Measurements from ENCODE around the gene INPP5D.

The INPP5D gene

DNA sequence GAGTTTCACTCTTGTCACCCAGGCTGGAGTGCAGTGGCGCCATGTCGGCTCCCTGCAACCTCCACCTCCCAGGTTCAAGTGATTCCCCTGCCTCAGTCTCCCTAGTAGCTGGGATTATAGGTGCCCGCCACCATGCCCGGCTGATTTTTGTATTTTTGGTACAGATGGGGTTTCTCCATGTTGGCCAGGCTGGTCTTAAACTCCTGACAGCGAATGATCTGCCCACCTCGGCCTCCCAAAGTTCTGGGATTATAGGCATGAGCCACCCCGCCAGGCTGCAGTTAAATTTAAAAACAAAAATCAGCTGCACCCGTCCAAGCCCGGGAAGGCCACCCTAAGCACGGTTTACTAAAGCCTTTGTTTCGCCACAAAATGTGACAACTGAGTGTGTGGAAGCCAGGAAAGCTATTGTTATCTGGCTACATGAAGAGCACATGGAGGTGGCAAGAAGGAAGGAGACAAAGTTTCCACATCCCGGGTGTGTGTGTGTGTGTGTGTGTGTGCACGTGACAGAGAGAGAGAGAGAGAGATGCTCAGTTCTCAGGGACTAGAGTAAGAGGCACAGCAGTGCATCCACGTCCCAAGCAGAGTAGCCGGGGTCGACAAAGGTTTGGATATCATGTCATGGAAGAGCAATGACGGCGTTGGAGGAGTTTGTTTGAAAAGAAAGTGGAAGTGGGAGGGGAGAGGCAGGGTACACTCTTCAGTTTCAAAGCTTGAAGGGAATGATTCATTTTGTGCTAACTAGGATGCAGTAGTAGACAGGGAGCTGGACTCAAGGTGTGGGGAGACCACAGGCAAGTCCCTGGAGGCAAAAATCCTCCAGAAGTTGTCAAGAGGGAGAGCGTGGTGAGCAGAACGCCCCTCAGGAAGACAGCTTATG, 20.1 kb downstream of the INPP5D start:
- no peak for DNase-seq

DNA sequence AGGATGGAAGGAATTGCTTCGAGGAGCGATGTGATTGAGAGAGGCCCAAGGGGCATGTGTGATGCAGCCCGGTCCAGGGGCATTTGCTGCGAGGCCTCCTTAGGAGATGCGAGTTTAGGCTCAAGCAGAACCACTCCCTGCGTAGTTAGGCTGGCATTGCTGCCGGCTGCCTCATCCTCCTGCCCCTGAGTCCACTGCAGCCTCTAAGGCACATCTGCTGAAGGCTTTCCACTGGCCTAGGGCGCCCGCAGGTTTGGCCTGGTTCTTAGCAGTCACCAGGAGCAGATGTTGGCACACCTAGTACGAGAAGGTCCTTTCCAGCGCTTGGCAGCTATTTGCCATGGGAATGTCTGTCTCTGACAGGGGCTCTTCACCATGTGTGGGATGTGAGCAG, 20.7 kb downstream of the INPP5D start:
- no peak for DNase-seq

DNA sequence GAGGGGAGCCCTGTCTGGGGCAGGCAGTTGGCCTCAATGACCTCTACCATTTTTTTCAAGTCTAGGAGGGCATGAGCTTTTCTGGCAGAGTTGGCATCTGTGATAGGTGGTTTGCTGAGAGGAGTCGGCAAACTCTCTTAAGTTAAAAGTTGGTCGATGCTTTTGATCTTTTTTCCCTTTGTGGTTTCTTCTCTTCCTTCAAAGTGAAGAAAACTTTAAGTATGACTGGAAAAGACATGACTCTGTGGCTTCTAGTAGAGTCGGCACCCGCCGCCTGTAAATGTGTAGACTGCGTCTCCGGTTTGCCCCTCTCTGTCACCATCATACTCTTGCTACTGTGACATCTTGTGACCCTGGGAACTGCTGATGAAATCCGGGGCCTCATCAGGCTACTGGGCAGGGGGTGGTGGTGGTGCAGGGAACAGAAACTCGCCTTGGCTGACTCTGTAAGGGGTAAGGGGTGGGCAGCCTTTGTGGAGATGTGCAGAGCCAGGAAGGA, 21.1 kb downstream of the INPP5D start:
- DNase-seq = no peak

DNA sequence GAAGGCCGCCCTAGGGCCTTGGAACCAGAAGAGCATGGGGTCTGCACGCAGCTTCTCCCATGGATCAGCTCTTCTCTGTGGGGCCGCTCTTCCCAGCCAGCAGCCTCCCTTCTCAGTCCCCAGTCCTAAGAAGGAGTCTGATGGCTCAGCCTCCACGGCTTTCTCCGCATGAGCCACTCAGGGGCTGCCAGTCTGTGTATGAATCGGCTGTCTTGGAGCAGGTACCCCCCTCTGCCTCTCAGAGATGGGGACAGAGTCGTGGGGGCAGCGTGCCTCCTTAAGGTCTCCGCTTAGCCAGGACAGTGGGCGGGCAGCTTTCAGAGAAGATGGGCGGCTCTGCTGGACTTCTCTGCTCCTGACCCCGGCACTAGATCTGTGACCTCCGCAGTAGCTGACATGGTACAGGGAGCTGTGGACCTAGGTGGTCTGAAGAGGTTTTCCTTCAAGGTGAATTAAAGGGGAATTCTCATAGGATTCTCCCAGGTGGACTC, 21.6 kb downstream of the INPP5D start:
- no peak for DNase-seq

DNA sequence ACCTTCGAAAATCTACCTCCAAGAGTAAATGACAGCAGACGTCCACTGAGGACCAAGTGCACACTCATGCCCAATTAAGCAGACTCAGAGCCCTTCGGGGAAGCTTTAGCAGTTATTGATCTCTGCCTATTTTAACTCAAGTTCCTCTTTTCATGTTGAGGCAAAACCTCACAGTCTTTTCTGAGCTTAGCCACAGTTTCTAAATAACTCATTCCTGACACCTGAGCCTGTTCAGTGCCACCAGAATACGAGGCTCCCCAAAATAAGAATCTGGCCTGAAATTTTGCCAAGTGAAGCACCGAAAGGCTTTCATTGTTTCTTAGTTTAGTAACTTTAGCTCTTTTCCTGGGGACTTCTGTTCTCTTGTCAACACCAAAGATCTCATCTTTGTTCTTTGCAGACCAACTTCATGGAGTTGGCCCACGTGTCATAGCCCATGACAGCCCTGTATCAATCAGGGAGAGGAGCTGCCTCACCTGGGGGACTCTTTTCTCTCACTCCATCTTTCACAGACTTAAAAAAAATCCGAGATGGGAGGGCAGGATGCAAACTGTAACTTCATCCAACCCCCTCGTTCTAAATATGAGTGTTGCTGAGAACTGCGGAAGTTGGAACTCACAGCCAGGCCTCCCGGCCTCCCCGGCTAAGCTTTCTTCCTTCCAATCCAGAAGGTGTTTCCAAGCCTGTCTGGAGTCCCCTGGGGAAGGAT, 22.2 kb downstream of the INPP5D start:
- DNase-seq = no peak

DNA sequence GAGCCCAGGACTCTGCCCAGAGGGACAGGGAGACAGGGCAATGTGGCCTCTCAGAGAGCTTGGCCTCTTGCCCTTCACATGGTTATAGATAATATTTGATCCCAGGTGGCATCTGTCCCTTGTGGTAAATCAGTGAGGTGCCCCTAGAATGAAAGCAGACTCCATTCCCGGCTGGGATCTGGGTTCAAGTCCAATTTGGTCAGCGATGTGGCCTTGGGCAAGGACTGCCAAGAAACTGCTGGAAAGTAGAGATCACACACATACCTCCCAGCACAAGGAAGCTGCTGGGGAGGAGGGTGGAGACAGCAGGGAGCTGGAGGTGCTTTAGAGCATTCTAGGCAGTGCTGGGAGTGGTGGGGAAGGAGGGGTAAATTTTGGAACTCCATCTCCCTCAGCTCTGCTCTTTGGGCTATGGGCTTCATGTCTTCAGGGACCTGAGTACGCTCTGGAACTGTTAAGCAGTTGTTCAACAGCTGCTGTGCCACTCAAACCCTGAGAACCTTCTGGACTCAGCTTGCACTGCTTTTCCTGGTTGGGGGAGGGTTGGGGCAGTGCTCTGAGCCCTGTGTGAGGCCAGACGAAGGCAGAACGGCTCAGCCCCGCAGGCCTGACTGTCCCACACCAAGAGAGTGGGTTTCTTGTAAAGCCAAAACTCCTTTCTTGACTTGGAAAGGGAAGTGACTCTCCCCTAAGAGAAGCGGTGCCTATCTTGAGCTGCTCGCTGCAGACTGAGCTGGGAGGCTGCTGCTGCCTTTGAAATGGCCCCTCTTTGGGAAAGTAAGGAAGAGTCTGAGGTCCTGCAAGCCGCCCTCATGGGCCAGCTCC, 23.0 kb downstream of the INPP5D start:
- no peak for DNase-seq

DNA sequence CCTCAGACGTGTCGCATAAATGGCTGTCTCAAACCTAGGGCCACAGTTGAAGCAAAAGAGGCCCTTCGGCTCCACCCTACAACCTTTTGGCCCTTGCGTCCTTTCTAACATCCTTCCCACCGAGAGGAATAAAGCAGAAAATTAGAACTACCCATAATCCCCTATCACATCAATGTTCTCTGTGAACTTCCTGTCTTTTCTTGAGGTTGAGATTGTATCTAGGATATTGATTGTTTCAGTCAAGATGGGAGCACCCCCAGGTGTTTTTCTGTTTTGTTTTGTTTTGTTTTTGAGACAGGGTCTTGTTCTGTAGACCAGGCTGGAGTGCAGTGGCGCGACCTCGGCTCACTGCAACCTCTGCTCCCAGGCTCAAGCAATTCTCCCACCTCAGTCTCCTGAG, 23.6 kb downstream of the INPP5D start:
- DNase-seq = no peak

DNA sequence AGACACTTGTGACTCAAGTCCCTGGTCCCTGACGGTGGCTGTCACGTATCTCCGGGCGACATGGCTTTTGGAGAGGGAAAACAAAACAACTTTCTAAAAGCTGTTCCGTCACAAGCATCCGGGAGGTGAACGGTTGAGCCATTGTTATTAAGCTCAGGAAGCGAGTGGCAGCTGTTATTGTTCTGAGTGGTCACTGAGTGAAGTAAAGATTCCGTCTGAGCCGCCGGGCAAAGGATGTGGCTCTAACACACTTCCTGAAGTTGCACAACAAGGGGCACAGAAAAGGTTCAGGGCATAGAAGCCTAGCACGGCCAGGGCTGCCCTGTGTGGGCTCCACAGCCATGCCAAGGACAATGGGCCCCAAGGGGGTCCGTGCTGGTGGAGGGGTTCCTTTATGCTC, 24.3 kb downstream of the INPP5D start:
- no peak for DNase-seq

DNA sequence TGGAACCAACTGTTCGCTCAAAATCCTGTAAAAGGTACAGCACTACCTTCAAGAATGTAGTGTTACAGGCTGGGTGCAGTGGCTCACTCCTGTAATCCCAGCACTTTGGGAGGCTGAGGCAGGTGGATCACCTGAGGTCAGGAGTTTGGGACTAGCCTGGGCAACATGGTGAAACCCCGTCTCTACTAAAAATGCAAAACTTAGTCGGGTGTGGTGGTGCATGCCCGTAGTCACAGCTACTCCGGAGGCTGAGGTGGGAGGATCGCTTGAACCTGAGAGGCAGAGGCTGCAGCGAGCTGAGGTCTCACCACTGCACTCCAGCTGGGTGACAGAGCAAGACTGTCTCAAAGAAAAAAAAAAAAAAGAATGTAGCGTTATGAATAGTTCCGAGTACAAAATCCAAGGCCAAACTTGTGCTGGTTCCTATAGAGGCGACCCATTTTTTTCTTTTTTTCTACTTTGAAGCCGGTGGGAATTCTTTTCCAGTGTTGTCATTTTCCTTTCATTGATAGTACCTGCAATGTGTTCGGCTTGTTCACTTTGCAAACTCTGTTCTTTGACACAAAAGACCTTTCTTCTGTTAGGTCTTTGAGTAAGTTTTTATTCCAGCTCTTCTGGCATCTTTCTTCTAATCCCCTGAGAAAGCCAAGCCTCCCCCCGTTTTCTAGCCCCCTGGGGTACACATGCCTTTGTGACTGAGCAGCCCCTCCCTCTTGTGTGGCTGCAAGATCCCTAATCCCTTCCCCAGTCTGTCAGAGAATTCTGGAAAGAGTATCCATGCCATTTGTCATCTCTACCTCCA, 25.1 kb downstream of the INPP5D start:
- DNase-seq = no peak

DNA sequence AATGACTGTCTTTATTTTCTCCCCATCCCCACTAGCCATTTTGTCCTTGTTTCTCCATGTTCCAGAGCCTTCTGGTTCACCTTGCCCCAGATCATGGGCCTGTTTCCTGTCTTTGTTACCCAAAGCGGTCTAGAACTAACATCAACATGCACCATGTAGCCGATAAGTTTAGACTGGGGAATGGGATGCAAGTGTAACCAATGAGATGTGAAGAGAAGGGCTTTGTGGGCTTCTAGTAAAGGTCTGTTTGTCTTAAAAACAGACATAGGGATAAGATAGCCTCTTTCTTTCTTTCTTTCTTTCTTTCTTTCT, 25.7 kb downstream of the INPP5D start:
- no peak for DNase-seq

DNA sequence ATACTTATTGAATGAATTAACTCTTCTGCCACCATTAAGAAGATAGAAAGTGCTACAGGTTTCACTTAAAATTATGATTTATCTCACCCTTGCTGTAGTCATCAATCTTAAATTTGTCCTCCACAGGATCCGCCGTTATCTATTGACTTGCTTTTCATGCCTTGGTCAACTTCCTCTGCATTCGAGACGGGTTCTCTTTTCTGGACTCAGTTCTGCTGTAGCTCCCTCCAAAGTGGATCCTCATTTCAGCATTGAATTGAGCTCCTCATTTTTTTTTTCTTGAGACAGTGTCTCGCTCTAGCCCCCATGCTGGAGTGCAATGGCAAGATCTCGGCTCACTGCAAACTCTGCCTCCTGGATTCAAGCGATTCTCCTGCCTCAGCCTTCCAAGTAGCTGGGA, 27.6 kb downstream of the INPP5D start:
- DNase-seq = no peak

DNA sequence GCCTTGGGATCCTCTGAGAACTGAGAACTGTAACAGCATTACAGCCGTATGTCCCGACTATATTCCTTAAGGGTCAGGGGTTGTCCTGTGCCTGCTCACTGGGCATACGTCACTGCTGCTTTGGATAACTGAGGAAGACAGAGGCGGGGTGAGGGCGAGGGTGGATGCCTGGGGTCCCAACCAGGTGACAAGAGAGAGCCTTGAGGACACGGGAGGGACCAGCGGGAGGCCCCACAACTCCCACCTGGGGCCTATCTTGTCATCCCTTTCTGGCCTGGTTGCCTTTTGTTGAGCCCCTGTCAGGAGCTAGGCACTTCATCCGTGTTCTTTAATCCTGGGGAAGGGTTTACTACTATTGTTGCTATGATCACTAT, 28.8 kb downstream of the INPP5D start:
- DNase-seq = no peak

DNA sequence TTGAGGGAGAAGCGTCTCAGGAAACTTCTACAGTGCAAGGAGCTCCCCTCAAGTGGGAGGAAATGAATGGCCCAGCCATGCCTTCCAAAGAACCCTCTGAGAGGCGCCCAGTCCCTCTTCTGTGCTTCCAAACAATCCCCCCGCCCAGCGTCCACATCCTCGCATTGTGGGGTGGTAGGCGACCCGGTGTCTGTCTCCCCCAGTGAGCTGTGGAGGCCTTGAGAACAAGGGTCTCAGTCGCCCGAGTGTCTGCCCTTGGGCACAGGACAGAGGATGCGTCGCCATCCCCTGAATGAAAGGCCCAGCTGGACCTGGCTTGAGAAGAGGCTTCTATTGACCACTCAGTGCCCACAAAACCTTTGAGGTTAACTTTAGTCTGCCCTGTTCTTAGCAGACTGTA, 29.7 kb downstream of the INPP5D start:
- no peak for DNase-seq

DNA sequence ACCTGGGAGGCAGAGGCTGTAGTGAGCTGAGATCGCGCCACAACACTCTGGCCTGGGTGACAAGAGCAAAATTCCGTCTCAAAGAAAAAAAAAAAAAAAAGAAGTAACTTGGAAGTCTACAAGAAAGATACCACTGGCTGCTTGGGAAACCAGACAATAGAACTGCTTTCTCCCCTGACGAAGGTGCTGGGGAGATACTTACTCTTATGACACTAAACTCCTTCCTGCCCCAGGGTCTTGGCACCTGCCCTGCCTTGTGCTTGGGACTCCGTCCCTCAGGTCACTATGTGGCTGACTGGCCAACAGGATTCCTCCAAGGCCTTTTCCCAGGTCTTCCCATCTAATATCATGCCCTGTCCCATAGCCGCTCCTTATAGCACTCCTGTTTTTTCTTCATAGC, 30.7 kb downstream of the INPP5D start:
- DNase-seq = no peak

DNA sequence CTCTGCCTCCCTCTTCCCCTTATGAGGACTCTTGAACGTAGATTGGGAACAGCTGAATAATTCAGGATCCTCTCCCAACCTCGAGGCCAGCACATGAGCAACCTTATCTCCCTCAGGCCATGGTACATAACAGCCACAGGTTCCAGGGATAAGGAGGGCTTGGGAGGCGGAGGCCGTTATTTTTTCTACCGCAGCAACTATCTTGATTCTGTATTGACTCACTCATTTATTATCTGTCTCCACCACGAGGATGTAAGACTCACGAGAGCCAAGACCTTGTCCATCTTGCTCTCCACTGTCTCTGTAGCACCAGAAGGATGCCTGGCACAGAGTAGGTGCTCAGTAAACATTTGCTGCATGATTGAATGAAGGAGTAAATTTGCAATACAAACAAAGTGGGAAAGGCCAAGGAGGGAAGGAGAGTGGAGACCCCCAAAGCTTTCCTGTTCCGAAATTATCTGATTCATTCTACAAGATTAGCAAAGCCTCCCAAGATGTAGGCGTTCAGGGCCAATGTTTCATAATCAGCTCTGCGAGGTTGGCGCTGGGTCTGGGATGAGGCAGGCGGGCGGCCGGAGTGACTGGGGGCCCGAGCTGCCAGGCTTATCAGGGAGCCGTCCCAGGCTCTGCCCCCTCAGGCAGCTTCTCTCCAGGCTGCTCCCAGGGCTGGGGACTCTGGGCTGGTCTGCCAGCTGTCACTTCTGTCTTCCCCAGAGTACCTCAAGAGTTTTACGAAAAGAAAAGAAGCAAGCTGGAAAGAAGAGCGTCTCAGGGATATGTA, 31.6 kb downstream of the INPP5D start:
- no peak for DNase-seq

DNA sequence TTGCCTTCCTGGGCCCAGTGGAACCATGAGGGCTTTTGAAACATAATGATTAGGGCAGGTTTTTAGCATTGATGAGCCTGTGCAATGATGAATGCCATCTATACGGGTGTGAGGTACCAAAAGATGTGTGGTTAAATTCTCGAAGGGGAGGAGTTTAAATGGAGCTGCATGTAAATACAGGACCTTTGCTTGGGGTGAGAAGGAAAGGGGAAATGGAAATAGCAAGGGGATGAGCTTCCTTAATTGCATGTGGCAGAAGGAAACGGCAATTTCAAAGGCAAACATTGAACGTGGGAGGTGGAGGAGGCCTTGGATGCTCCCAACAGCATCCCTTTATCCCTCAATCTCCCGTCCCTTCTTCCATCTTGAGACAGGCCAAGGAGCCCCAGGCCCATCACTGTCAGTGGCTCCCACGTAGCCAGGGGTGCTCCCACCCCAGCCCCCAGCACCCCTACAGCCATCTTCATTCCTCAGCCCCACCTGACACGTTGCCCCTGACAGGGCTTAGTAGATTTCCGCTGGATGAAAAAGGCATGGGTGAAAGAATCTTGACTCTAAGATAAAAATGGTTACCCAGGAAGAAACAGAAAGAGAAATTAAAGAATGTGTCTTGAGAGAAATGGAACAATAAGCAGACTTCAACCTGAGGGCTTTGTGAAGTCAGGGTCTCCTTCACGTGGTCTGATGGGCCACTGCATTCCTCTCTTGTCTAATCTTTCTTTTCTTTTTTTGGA, 32.5 kb downstream of the INPP5D start:
- DNase-seq = no peak

DNA sequence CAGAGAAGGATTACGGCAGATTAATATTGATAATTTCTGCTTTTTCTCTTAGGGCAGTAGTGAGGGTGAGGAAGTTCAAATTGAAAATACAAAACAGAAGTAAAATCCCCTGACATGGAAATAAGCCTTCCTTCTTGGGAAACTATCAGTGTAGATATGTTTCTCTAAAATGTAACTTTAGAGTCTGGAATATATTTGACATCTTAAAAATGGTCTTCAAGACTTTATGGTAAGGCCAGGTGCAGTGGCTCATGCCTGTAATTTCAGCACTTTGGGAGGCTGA, 33.0 kb downstream of the INPP5D start:
- DNase-seq = no peak

DNA sequence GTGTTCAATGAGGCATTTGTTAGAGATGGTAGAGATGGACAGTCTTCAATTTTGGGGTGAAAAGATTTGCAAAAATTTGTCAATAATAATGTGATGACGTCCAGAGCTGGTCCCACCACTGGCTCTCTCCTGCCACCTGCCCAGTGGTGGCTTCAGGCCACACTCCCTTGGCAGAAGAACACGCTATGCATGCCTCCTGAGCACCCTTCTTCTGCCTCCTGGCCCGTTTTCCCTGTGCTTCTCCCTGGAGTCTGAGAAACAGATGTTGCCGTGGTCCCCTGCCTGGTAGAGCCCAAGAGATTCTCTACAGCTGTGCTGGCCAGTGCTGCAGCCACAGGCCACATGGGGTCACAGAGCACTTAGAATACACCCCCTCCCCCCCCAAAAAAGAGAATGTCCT, 33.6 kb downstream of the INPP5D start:
- no peak for DNase-seq

DNA sequence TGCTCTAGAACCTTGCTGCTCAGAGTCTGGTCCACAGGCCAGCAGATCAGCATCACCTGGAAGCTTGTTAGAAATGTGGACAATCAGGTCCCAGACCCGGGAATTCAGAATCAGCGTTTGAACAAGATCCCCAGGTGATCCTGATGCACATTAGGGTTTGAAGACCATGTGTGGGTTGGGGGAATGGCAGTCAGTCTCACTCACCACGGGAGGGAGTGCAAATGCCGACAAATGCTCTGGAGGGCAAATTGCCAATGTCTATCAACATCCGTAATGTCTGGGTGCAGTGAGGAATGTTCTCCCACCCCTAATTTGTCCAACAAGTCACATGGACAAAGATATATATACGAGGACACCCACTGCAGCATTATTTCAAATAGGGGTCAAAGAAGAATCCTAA, 34.5 kb downstream of the INPP5D start:
- DNase-seq = no peak

DNA sequence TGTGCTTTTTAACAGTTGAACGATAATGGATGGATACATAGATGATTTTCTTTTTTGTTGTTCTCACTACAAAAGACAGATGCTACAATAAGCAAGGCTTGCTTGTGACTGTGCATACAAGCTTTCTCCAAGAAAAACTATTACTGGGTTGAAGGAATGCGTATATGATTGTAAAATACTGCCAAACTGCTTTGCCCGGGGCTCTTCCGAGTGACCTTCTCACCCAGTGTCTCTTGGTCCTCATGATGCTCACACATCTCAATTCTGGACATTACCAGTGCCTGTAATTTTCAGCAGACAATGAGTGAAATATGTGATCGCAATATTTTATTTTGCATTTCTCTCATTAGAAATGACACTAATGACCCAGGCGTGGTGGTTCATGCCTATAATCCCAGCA, 35.9 kb downstream of the INPP5D start:
- DNase-seq = no peak

DNA sequence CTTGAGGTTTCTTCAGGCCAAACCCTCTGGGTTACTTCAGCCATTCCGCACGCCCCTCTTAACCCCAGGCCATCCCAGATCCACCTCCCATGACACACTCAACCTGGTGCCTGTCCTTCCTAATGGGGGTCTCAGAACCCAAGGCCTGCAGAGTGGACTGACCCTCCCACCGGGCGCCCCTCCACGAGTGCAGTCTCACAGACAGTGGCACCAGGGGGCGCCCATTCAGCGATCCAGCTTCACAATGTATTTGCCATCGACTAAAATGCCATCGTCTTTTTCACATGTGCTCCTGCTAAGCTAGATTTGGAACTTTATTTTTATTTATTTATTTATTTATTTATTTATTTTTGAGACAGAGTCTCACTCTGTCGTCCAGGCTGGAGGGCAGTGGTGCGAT, 38.5 kb downstream of the INPP5D start:
- DNase-seq = no peak
